GM11168 (cell line): ENCODE results near the gene KPNA6.

Experiments used
- in situ Hi-C: fragments of 300-500 bp; cut with MboI; formaldehyde crosslinking; loops from one replicate; pipeline ENCODE4 v1.12.0; 2022; ENCODE audit warnings: low sequenced_read_pairs; ENCODE audit not compliant: unreplicated experiment

Gene KPNA6

DNA sequence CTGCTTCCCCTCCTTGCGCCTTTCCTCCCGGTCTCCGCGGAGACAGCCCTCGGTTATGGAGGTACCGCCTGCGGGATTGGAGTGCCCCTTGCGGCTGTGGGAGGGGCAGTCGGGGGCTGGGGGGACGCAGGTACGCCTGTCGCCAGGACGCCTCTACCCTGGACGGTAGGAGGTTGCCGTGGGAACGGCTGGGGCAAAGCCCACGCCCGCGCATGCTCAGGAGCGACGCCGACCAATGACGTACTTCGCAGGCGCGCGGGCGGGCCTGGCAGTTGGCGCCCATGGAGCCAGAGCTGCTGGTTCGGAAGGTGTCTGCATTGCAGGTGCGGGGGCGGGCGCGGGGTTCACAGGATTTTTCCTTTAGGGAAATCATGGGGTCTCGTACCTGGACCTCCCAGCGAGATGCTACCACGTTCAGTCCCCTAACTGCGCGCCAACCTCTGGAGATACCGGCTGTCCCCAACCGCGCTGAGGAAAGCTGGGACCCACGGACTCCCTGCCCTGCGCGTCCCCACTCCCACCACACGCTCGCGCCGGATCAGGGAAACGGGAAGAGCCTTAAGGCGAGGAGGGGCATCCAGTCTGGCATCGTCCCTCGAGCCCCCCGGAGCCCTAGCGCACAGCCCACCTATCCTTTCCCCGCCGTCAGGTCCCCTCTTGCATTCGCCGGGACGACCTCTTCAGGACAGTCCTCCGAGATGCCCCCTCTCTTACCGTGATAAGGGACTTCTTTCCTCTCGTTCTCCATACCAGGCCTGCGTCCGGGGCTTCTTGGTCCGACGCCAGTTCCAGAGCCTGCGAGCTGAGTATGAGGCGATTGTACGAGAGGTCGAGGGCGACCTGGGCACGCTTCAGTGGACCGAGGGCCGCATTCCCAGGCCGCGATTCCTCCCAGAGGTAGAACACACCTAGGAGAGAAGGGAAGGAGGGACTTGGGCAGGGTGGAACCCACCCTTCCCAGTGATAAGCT lies 97.8 kb downstream of the KPNA6 start, which contains the start of gene IQCC:
Gene IQCC, plus strand, starts transcription at position 271 of the 970 bp plus-strand sequence. Its CDS starts 11 bp downstream, at position 282.
- in situ Hi-C loops, result loop anchor here (5.0 kb wide), 1 partner anchor 102 kb away; no protein-coding TSS in a partner anchor

DNA sequence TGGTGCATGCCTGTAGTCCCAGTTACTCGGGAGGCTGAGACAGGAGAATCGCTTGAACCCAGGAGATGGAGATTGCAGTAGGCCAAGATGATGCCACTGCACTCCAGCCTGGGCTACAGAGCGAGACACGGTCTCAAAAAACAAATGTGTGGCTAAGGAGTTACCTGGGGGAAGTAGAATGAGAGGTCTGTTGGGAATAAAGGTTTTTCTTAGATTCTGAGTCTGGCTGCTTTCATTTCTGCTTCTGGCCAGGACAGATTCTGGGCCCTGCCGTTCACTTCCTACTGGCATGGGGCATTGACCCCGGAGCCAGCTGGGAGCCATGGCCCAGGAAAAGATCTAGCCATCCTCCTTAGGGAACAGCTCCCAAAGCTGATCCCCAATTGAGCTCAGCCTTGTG lies 100.6 kb downstream of the KPNA6 start:
- in situ Hi-C loops, result loop anchor here (5.0 kb wide), 1 partner anchor 99 kb away; no protein-coding TSS in a partner anchor

DNA sequence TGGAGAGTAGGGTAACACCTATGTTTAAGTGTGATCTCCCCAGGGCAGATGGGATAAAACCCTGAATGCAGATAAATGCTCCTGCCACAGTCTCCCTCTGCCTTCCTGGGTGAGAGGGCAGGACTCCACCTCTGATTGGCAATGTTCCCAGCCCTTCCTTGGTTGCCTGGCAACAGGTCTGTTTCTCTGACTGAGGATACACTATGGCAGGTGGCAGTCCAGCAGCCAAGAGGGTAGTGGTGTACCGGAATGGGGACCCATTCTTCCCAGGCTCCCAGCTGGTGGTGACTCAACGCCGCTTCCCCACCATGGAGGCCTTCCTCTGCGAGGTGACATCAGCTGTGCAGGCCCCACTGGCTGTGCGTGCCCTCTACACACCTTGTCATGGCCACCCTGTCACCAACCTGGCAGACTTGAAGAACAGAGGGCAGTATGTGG lies 101.1 kb downstream of the KPNA6 start, which contains the start of gene DCDC2B:
Gene DCDC2B, plus strand, starts transcription at position 199 of the 438 bp plus-strand sequence. Its CDS starts 5 bp downstream, at position 204.
- in situ Hi-C loops, result loop anchor here (5.0 kb wide), 1 partner anchor 98 kb away; no protein-coding TSS in a partner anchor

DNA sequence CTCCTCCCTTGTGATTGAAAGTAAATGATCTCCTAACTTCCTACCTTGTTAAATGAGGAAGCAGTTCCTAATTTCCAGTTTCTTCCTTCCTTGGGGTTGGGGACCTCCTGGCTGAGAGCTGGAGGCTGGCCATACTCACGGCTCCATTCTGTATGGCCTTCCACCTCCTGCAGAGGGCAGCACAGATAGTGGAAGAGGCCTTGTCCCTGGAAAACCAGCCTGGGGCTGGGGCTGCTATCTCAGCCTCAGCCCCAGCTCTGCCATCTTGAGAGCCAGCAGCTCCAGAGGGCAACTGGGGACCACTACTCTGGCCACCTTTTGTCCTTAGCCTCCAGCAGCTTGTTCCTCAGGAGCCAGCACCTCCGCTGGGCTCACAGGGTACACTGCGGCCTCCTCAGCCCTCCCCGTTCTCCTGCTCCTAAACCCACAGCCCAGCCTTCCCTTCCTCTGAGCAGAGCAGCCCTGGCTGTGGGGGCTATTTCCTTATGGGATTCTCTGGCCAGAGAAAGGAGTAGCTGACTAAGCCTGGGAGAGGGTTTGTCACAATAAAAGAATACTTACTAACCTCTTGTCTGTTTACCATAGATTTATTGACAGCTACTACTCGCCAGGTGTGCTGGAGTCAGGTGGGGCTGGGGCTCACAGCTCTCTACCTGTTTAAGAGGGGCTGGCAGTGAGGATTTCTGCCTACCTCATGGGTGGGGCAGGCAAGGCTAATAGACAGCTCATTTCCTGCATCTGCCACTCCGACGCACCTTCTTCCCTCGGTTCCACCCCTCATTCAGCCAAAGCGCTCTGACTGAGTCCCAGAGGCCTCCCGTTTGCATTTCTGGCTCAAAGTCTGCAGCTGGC lies 108.0 kb downstream of the KPNA6 start:
- in situ Hi-C loops, result no loop called here

DNA sequence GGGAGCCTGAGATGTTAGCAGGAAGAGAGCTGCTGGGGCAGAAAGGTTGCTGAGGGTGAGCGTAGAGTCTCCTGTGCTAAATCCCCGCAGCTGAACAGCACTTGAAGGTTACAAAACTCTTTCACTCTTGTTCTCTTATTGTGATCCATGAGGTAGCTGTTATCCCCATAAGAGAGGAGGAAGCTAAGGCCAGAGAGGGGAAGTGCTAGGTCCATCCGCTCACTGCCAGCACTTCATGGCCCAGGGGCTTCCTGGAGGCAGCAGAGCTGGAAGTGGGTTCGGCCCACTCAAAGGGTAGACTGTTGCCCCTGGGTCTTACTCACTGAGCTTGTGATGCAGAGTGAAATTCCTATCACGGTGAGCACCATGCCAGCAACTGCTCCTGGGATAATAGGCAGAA lies 108.7 kb downstream of the KPNA6 start:
- in situ Hi-C loops, result no loop called here

DNA sequence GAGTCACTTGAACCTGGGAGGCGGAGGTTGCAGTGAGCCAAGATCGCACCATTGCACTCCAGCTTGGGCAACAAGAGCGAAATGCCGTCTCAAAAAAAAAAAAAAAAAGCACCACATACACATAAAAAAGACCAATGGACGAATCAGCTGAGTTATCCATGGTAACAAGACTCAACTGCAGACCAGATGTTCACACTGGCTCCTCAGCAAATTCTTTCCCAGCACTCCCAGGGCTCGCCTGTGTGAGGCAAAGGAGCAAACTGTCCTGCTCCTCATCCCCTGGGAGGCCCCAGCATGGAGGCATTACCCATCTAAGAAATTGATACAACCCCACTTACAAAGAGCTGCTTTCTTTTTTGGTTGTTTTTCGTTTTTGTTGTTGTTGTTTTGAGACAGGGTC lies 111.2 kb downstream of the KPNA6 start:
- in situ Hi-C loops, result no loop called here

DNA sequence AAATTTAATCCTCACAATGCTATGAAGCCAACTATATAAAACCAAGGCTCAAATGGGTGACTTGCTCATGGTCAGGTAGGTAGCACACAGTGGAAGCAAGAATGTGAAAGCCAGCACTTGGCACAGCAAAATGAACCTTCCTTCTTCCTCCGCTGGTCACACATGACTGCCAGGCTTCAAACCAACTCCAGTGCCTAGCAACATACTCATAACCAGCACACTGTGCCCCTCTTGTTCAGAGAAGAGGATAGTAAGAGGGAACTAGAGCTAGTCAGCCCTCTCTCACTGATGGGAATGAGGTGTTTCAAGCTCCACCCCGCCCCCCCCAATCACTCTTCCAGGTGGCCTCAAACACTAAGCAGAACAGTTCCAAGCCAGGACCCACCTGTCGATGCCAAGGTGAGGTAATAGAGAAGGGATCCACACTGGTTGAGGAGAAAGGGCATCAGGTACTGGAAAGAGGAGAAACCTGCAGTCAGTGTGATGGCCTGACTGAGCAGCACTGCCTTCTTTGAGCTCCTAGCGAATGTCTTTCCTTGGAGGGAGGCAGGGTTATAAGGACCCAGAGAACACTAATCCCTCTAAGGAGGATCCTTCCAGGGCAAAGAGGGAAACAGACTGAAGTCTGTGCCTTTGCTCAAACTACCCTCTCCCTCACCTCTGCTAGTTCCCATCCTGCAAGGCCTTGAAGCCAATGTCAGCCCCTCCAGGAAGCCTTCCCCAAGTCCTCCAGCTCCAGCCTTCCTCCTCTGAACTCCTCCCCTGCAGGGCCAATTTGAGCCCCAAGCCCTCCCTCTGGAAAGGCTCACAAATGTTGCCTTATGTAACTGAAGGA lies 113.1 kb downstream of the KPNA6 start:
- in situ Hi-C loops, result no loop called here

DNA sequence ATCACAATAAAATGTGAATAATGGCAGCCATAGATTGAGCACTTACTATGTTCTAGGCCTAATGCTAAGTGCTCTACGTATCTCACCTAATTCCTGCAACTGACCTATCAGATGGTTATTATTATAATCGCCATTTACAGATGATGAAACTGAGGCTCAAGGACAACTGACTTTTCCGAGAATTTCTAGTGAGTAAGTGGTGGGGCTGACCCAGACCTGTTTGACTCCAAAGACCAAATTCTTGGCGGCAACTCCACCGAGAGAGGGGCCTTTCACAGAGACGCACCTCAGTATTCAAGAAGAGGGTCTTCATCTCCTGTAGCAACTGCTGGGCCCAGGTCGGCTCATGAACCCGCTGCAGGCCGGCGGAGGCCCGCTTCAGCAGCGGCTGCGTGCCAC lies 113.7 kb downstream of the KPNA6 start:
- in situ Hi-C loops, result no loop called here

DNA sequence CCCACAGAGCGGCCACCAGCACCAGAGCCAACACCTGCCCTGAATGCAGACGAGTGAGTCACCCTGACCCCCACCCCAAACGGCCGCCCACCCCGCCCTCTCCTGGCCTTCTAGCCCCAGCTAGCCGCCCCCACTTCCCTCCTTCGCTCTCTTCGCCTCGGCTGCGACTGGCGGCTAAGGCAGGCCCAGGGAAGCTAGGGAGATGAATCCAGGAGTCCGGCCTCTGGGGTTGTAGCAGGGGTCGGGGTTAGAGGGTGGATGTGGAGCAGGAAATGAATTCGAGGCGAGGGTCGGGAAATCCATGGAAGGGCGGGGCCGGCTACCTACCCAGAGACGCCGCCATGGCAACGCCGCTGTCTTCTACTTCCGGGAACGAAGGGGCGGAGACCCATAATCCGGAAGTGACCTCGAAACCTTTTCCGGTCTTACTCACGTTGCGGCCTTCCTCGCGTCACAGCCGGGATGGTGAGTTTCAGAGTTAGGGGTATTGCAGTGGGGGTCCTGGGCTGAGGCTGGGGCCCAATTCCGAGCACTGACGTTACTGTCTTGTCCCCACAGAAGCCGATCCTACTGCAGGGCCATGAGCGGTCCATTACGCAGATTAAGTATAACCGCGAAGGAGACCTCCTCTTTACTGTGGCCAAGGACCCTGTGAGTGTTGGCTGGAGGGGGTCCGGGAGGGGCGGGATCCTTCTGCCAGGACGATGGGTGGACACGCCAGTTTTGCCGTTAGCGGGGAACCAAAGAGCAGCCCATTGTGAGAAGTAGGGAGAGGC lies 114.3 kb downstream of the KPNA6 start, which contains the start of the genes EIF3I and TMEM234:
Gene EIF3I, plus strand, starts transcription at position 428 of the 776 bp plus-strand sequence. Its CDS starts 35 bp downstream, at position 463.
Gene TMEM234, minus strand, starts transcription at position 374 of the 776 bp plus-strand sequence. Its CDS starts 31 bp downstream, at position 343.
- in situ Hi-C loops, result no loop called here

DNA sequence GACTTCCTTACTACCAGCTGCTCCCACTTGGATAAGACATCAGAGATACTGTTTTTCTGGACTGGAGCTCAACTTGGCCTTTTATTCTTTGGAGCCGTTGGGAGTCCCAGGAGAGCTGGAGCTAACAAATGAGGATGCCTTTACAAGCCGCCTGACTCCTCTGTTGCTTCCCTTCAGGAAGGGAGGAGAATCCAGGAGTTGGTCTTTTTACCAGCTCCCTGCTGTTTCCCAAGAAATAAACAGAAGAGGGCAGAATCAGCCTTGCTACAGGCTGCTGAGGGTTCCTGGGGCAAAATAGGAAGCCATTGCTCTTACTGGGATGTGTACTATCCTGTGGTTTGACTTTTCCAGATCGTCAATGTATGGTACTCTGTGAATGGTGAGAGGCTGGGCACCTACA lies 115.8 kb downstream of the KPNA6 start:
- in situ Hi-C loops, result no loop called here

DNA sequence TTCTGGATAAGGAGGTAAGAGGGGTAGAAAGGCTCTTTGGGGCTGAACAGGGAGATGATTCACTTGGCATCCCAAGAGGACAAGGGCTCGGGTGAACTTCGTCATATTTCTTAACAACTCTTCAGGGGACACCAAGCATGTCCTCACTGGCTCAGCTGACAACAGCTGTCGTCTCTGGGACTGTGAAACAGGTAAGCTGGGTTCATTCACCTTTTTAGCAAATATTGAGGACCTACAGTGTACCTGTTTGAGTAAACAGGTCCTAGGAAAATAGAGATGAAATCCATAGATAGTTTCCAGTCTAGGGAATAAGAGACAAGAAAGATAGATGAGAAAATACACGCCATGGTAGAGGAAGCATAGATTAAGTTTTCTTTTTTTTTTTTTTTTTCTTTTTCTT lies 116.4 kb downstream of the KPNA6 start:
- in situ Hi-C loops, result no loop called here
